Stomach (tissue), 4 donors: ENCODE data around the gene SNX27.

Experiments
- POLR2A ChIP-seq, 4 donors: fragments of 450-650 bp; IDR thresholded peaks; one replicate each; pipeline ENCODE4 v1.6.1; 2016; ENCODE audit warnings: antibody characterized with exemption in 4 of 4, control low read depth in 2 of 4, mild to moderate bottlenecking in 1 of 4, moderate library complexity in 1 of 4
- POLR2AphosphoS5 ChIP-seq, 3 donors: sonication (generic); formaldehyde crosslinking; IDR thresholded peaks; one replicate each; pipeline ENCODE4 v1.6.1; 2016; ENCODE audit warnings: antibody characterized with exemption in 3 of 3
- TF ChIP-seq, protein P1 (sequence below), 7 experiments: fragments of 450-650 bp in 4 of 7; fragments of 200-600 bp in 3 of 7; sonication (generic) in 3 of 7; IDR thresholded peaks; one replicate each; pipeline ENCODE4 v1.5.1; 2016 to 2019; ENCODE audit warnings: antibody characterized with exemption in 7 of 7, control low read depth in 2 of 7, mild to moderate bottlenecking in 1 of 7

DNA sequence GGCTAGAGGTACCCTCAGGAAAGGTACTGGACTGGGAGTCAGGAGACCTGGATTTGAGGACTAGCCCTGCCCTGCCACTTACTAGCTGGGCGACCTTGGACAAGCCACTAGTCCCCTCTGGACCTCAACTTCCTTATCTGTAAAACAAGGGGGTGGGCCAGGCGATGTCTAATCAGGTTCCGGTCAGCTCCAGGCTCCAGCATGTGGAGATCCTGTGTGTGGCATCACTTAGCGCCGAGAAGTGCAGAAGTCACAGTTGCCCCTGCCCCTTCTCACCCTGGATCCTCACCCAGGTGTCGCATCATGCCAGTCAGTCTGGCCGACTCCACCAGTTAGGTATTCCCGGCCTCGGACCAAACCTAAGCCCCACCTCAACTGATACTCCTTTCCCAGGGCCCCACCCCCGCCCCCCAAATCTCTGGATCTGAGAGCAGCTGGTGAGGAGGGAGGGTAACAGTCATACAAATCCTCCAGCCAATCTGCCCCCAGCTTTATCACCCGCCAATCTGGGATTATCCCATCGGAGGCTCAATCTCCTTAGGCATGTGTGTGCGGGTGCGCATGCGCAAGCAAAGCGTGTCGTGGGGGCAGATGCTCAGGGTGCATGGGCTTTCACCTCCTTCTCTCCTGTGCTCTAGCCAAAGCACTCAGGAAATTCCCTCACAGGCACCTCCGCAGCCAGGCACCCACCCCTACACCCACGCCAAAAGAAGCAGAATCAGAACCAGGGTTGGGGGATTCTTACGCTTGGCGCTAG lies 99.4 kb downstream of the SNX27 start:
- TF ChIP-seq, protein P1, sequence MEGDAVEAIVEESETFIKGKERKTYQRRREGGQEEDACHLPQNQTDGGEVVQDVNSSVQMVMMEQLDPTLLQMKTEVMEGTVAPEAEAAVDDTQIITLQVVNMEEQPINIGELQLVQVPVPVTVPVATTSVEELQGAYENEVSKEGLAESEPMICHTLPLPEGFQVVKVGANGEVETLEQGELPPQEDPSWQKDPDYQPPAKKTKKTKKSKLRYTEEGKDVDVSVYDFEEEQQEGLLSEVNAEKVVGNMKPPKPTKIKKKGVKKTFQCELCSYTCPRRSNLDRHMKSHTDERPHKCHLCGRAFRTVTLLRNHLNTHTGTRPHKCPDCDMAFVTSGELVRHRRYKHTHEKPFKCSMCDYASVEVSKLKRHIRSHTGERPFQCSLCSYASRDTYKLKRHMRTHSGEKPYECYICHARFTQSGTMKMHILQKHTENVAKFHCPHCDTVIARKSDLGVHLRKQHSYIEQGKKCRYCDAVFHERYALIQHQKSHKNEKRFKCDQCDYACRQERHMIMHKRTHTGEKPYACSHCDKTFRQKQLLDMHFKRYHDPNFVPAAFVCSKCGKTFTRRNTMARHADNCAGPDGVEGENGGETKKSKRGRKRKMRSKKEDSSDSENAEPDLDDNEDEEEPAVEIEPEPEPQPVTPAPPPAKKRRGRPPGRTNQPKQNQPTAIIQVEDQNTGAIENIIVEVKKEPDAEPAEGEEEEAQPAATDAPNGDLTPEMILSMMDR (IDR thresholded peaks at IDR 0.05): no peak
- TF ChIP-seq POLR2A (IDR thresholded peaks at IDR 0.05): no peak
- TF ChIP-seq POLR2AphosphoS5 (IDR thresholded peaks at IDR 0.05): no peak
